ENCODE measurements around the gene MCF2L2.

The MCF2L2 gene

GRCh38 chr3:183210341-183210740 is 218.1 kb downstream of the MCF2L2 start:
- Histone ChIP-seq H3K9ac (ENCODE audit: low read length in 2 of 2) (no peak overlapping the region), H3K27me3 (ENCODE audit: control insufficient read depth in 1 of 2, insufficient read depth in 2 of 2, low read length in 2 of 2) (peaks cover 0 to 2% of the 10 kb centered on the region in 2 donors), H3K4me1 (ENCODE audit: control insufficient read depth, insufficient read depth, low read length) (no peaks in the 10 kb centered on the region), H3K36me3 (ENCODE audit: control insufficient read depth in 2 of 2, insufficient read depth in 2 of 2, low read length in 2 of 2) (no peaks in the 10 kb centered on the region), H3K27ac (ENCODE audit: low read length) (no peak overlapping the region), H3K9me3 (ENCODE audit: control insufficient read depth in 2 of 2, low read length in 2 of 2) (no peaks in the 10 kb centered on the region), H3K4me3 (ENCODE audit: low read length in 2 of 2) (no peak overlapping the region)

DNA sequence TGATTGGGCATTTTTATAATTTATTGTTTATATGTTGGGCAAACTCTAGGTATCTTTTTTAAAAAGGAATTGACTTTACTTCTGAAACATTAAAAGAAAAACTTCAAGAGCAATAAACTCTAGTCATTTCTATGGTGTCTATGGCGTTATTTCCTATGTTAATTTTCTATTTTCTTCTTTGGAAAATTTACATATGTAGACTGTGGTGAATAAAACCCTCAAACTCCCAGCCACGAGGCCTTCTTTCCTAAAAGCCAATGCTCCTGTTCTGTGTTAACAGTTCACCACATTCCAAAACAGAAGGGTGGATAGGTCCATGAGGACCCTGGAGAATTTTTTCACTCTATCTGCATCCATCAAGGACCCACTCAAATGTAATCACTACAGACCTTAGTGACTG is 219.6 kb downstream of the MCF2L2 start:
- no peak overlapping the region for H3K27ac ChIP-seq (ENCODE audit: low read length)
- H3K27me3 ChIP-seq (ENCODE audit: control insufficient read depth in 1 of 2, insufficient read depth in 2 of 2, low read length in 2 of 2), result peaks cover 0 to 2% of the 10 kb centered on the region in 2 donors
- H3K4me3 ChIP-seq (ENCODE audit: low read length in 2 of 2), result no peak overlapping the region
- H3K9me3 ChIP-seq (ENCODE audit: control insufficient read depth in 2 of 2, low read length in 2 of 2), result peaks cover 0 to under 1% of the 10 kb centered on the region in 2 donors
- H3K36me3 ChIP-seq (ENCODE audit: control insufficient read depth in 2 of 2, insufficient read depth in 2 of 2, low read length in 2 of 2), result no peaks in the 10 kb centered on the region
- no peaks in the 10 kb centered on the region for H3K4me1 ChIP-seq (ENCODE audit: control insufficient read depth, insufficient read depth, low read length)
- no peak overlapping the region for H3K9ac ChIP-seq (ENCODE audit: low read length in 2 of 2)

GRCh38 chr3:183208260-183208659 is 220.2 kb downstream of the MCF2L2 start:
- Histone ChIP-seq H3K27ac (ENCODE audit: low read length) (no peak overlapping the region), H3K9me3 (ENCODE audit: control insufficient read depth in 2 of 2, low read length in 2 of 2) (peaks cover 0 to 6% of the 10 kb centered on the region in 2 donors), H3K4me1 (ENCODE audit: control insufficient read depth, insufficient read depth, low read length) (no peaks in the 10 kb centered on the region), H3K4me3 (ENCODE audit: low read length in 2 of 2) (no peak overlapping the region), H3K27me3 (ENCODE audit: control insufficient read depth in 1 of 2, insufficient read depth in 2 of 2, low read length in 2 of 2) (peaks cover 0 to 2% of the 10 kb centered on the region in 2 donors), H3K9ac (ENCODE audit: low read length in 2 of 2) (no peak overlapping the region), H3K36me3 (ENCODE audit: control insufficient read depth in 2 of 2, insufficient read depth in 2 of 2, low read length in 2 of 2) (no peaks in the 10 kb centered on the region)

DNA sequence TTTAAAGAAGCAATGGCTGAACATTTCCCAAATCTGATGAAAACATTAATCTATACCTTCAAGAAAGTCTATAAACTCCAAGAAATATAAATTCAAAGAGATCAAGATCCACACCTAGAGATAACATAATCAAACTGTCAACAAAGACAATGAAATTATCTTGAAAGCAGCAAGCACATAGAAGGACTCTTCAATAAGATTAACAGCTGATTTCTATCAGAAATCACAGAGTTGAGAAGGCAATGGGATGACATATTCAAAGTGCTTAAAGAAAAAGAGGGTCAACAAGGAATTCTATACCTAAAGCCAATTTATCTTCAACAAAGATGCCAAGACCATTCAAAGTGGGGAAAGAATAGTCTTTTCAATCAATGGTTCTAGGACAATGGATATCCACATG is 224.7 kb downstream of the MCF2L2 start:
- peaks cover 0 to 7% of the 10 kb centered on the region in 2 donors for H3K9me3 ChIP-seq (ENCODE audit: control insufficient read depth in 2 of 2, low read length in 2 of 2)
- H3K4me1 ChIP-seq (ENCODE audit: control insufficient read depth, insufficient read depth, low read length), result no peaks in the 10 kb centered on the region
- no peak overlapping the region for H3K9ac ChIP-seq (ENCODE audit: low read length in 2 of 2)
- no peak overlapping the region for H3K4me3 ChIP-seq (ENCODE audit: low read length in 2 of 2)
- no peaks in the 10 kb centered on the region for H3K36me3 ChIP-seq (ENCODE audit: control insufficient read depth in 2 of 2, insufficient read depth in 2 of 2, low read length in 2 of 2)
- no peaks in the 10 kb centered on the region for H3K27me3 ChIP-seq (ENCODE audit: control insufficient read depth in 1 of 2, insufficient read depth in 2 of 2, low read length in 2 of 2)
- H3K27ac ChIP-seq (ENCODE audit: low read length), result no peak overlapping the region

GRCh38 chr3:183202004-183202722 is 226.3 kb downstream of the MCF2L2 start:
- no peak overlapping the region for H3K9ac ChIP-seq (ENCODE audit: low read length in 2 of 2)
- no peak overlapping the region for H3K4me3 ChIP-seq (ENCODE audit: low read length in 2 of 2)
- H3K4me1 ChIP-seq (ENCODE audit: control insufficient read depth, insufficient read depth, low read length), result no peaks in the 10 kb centered on the region
- no peak overlapping the region for H3K27ac ChIP-seq (ENCODE audit: low read length)
- peaks cover 0 to 7% of the 10 kb centered on the region in 2 donors for H3K9me3 ChIP-seq (ENCODE audit: control insufficient read depth in 2 of 2, low read length in 2 of 2)
- H3K27me3 ChIP-seq (ENCODE audit: control insufficient read depth in 1 of 2, insufficient read depth in 2 of 2, low read length in 2 of 2), result no peaks in the 10 kb centered on the region
- H3K36me3 ChIP-seq (ENCODE audit: control insufficient read depth in 2 of 2, insufficient read depth in 2 of 2, low read length in 2 of 2), result no peaks in the 10 kb centered on the region

DNA sequence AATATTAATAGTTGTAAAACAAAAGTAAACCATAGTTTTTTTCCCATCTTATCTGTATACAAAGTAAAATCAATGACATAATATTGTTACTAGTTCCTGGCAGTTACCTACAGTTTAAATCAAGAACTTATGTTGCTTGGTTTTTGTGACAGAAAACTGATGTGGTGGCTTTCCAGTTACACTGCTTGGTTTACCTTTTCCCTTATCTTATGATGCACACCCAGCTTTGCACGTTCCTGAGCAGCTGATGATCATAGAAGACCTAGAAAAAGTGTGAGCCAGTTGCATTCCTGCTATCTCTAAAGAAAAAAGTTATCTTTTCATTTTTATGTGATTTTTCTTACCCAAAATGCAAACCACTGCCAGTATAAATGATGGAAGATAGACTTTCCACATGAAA is 229.5 kb downstream of the MCF2L2 start:
- H3K9ac ChIP-seq (ENCODE audit: low read length in 2 of 2), result no peak overlapping the region

GRCh38 chr3:183197734-183198133 is 230.7 kb downstream of the MCF2L2 start:
- H3K9me3 ChIP-seq (ENCODE audit: control insufficient read depth in 2 of 2, low read length in 2 of 2), result no peaks in the 10 kb centered on the region
- no peak overlapping the region for H3K4me3 ChIP-seq (ENCODE audit: low read length in 2 of 2)
- no peaks in the 10 kb centered on the region for H3K36me3 ChIP-seq (ENCODE audit: control insufficient read depth in 2 of 2, insufficient read depth in 2 of 2, low read length in 2 of 2)
- no peaks in the 10 kb centered on the region for H3K27me3 ChIP-seq (ENCODE audit: control insufficient read depth in 1 of 2, insufficient read depth in 2 of 2, low read length in 2 of 2)
- no peak overlapping the region for H3K27ac ChIP-seq (ENCODE audit: low read length)
- H3K4me1 ChIP-seq (ENCODE audit: control insufficient read depth, insufficient read depth, low read length), result no peaks in the 10 kb centered on the region
- H3K9ac ChIP-seq (ENCODE audit: low read length in 2 of 2), result no peak overlapping the region

More for the DNA sequence above, 229.5 kb downstream of the MCF2L2 start:
- Histone ChIP-seq H3K27ac (ENCODE audit: low read length) (no peak overlapping the region), H3K4me3 (ENCODE audit: low read length in 2 of 2) (no peak overlapping the region), H3K9me3 (ENCODE audit: control insufficient read depth in 2 of 2, low read length in 2 of 2) (peaks cover 0 to 7% of the 10 kb centered on the region in 2 donors), H3K36me3 (ENCODE audit: control insufficient read depth in 2 of 2, insufficient read depth in 2 of 2, low read length in 2 of 2) (no peaks in the 10 kb centered on the region), H3K4me1 (ENCODE audit: control insufficient read depth, insufficient read depth, low read length) (no peaks in the 10 kb centered on the region), H3K27me3 (ENCODE audit: control insufficient read depth in 1 of 2, insufficient read depth in 2 of 2, low read length in 2 of 2) (no peaks in the 10 kb centered on the region)

GRCh38 chr3:183195266-183195665 is 233.2 kb downstream of the MCF2L2 start:
- Histone ChIP-seq H3K9me3 (ENCODE audit: control insufficient read depth in 2 of 2, low read length in 2 of 2) (no peaks in the 10 kb centered on the region), H3K4me3 (ENCODE audit: low read length in 2 of 2) (no peak overlapping the region), H3K27ac (ENCODE audit: low read length) (no peak overlapping the region), H3K36me3 (ENCODE audit: control insufficient read depth in 2 of 2, insufficient read depth in 2 of 2, low read length in 2 of 2) (no peaks in the 10 kb centered on the region), H3K9ac (ENCODE audit: low read length in 2 of 2) (no peak overlapping the region), H3K27me3 (ENCODE audit: control insufficient read depth in 1 of 2, insufficient read depth in 2 of 2, low read length in 2 of 2) (no peaks in the 10 kb centered on the region), H3K4me1 (ENCODE audit: control insufficient read depth, insufficient read depth, low read length) (no peaks in the 10 kb centered on the region)

DNA sequence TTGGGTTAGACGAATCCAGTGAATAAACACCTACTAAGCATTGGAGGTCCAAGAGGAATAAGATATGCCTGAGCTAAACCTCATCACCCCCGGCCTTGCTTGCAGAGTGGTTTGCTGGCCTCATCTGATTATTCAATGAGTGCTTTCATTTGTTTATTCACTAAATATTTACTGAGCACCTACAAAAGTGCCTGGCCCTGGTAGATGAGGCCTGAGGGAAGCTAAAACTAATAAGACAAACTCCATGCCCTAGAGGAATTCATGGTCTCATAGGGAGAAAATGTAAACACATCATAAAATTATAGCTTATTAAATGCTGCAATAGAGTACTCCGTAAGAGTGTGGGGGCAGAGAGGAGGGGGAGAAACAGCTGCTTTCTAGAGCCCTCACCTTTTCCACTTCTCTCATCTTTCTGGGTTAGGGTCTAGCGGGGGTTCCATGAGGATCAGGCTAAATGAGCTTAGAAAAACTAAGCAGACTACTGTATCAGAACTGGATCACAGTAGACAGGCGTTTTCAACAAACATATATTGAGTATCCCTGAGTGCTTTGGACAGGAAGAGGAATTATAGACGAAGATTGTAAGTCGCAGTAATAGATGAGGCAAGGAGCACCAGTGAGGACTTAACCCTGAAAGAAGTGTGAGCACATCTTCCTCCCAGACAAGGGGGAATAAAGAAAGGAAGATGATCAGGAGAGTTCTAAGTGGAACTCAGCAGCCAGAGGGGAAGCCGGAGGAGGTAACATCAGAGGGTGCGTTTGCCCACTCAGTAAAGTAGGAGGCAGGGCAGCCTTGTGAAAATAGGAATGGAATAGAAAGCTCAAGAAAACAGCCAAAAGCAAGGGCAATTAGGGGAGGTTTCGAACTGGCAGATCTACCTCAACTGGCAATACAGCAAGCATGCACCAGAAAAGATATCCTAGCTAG is 234.4 kb downstream of the MCF2L2 start:
- H3K36me3 ChIP-seq (ENCODE audit: control insufficient read depth in 2 of 2, insufficient read depth in 2 of 2, low read length in 2 of 2), result no peaks in the 10 kb centered on the region
- H3K4me3 ChIP-seq (ENCODE audit: low read length in 2 of 2), result no peak overlapping the region
- H3K4me1 ChIP-seq (ENCODE audit: control insufficient read depth, insufficient read depth, low read length), result no peaks in the 10 kb centered on the region
- H3K9me3 ChIP-seq (ENCODE audit: control insufficient read depth in 2 of 2, low read length in 2 of 2), result no peaks in the 10 kb centered on the region
- H3K9ac ChIP-seq (ENCODE audit: low read length in 2 of 2), result no peak overlapping the region
- no peak overlapping the region for H3K27ac ChIP-seq (ENCODE audit: low read length)
- no peaks in the 10 kb centered on the region for H3K27me3 ChIP-seq (ENCODE audit: control insufficient read depth in 1 of 2, insufficient read depth in 2 of 2, low read length in 2 of 2)

DNA sequence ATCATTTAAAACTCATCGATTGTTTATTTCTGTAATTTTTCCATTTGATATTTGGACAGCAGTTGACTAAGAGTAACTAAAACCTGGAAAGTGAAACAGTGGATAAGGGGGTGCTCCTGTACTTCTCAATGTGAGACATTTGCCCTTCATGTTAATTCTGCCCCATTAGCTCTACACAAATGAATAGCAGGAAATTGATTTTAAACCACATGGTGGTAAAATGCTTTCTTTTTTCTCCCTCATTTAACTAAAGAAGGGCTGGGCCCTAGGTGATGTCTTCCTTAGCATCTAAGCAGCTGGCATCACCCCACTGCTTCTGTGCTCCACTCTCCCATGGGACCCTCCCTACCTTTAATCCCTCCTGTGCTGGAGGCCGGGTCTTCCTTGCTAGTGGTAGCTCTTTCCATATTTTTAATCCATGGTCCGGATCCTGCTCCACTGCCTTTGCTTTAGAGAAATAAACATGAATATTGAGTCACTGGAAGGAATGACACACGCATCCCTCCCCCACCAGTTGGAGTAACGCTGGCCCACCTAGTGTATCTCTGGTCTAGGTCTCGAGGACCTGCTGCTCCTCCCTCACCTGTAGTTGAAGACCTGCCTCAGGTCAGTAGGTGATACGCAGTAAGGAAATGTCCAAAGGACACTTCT is 235.6 kb downstream of the MCF2L2 start:
- Histone ChIP-seq H3K9me3 (ENCODE audit: control insufficient read depth in 2 of 2, low read length in 2 of 2) (no peaks in the 10 kb centered on the region), H3K4me3 (ENCODE audit: low read length in 2 of 2) (no peak overlapping the region), H3K9ac (ENCODE audit: low read length in 2 of 2) (no peak overlapping the region), H3K36me3 (ENCODE audit: control insufficient read depth in 2 of 2, insufficient read depth in 2 of 2, low read length in 2 of 2) (no peaks in the 10 kb centered on the region), H3K27me3 (ENCODE audit: control insufficient read depth in 1 of 2, insufficient read depth in 2 of 2, low read length in 2 of 2) (no peaks in the 10 kb centered on the region), H3K4me1 (ENCODE audit: control insufficient read depth, insufficient read depth, low read length) (no peaks in the 10 kb centered on the region), H3K27ac (ENCODE audit: low read length) (no peak overlapping the region)

Measured in stomach smooth muscle (tissue), 2 donors.